ENCODE results near the gene CES3.

- TF ChIP-seq POLR2A (IDR thresholded peaks at IDR 0.05) (no peak), POLR2AphosphoS5 (IDR thresholded peaks at IDR 0.05) (no peak)
- TF ChIP-seq, protein P1, sequence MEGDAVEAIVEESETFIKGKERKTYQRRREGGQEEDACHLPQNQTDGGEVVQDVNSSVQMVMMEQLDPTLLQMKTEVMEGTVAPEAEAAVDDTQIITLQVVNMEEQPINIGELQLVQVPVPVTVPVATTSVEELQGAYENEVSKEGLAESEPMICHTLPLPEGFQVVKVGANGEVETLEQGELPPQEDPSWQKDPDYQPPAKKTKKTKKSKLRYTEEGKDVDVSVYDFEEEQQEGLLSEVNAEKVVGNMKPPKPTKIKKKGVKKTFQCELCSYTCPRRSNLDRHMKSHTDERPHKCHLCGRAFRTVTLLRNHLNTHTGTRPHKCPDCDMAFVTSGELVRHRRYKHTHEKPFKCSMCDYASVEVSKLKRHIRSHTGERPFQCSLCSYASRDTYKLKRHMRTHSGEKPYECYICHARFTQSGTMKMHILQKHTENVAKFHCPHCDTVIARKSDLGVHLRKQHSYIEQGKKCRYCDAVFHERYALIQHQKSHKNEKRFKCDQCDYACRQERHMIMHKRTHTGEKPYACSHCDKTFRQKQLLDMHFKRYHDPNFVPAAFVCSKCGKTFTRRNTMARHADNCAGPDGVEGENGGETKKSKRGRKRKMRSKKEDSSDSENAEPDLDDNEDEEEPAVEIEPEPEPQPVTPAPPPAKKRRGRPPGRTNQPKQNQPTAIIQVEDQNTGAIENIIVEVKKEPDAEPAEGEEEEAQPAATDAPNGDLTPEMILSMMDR (IDR thresholded peaks at IDR 0.05), result no peak
Observed at GRCh38 chr16:66928702-66929388, 32.2 kb upstream of the CES3 start.

Data from breast epithelium (tissue), 3 donors.